Progenitor cell of endocrine pancreas (in vitro differentiated cells): Measurements from ENCODE around the gene CLCN7. TPM values are rescaled to one million over a fixed set of nuclear protein-coding genes. Genes with fewer than 3 reads are reported as not detected.

ENCODE experiments used
- DNase-seq: peaks from one replicate; pipeline ENCODE4 v3.0.0; 2021; ENCODE audit warnings: low spot score; ENCODE audit not compliant: unreplicated experiment
- H3K27ac Mint-ChIP-seq: 2 replicates; pipeline ENCODE4 v1.8.0; 2021; ENCODE audit warnings: mild to moderate bottlenecking, moderate library complexity, mixed read lengths
- H3K27me3 Mint-ChIP-seq: 2 replicates; pipeline ENCODE4 v1.8.0; 2021; ENCODE audit warnings: mixed read lengths
- H3K36me3 Mint-ChIP-seq: 2 replicates; pipeline ENCODE4 v1.8.0; 2022; ENCODE audit warnings: mixed read lengths; ENCODE audit not compliant: insufficient read depth
- H3K4me1 Mint-ChIP-seq: 2 replicates; pipeline ENCODE4 v1.8.0; 2021; ENCODE audit warnings: low read depth, mixed read lengths
- H3K4me3 Mint-ChIP-seq: 2 replicates; pipeline ENCODE4 v1.8.0; 2021; ENCODE audit warnings: low read depth, mild to moderate bottlenecking, moderate library complexity, mixed read lengths
- H3K9me3 Mint-ChIP-seq: 2 replicates; pipeline ENCODE4 v1.8.0; 2021; ENCODE audit warnings: low read depth, mixed read lengths
- CTCF ChIP-seq: fragments of 200-600 bp; sonication (generic); IDR thresholded peaks from one replicate; pipeline ENCODE4 v1.5.0; 2021; ENCODE audit warnings: antibody characterized with exemption, mild to moderate bottlenecking; ENCODE audit not compliant: unreplicated experiment
- total RNA-seq: library from RNA; stranded (reverse); gene quantifications from 2 replicates; pipeline ENCODE4 v1.2.1, GENCODE V29; 2021

Gene CLCN7
- total RNA-seq, 1 donor from 2014 or later: 89.4 TPM

DNA sequence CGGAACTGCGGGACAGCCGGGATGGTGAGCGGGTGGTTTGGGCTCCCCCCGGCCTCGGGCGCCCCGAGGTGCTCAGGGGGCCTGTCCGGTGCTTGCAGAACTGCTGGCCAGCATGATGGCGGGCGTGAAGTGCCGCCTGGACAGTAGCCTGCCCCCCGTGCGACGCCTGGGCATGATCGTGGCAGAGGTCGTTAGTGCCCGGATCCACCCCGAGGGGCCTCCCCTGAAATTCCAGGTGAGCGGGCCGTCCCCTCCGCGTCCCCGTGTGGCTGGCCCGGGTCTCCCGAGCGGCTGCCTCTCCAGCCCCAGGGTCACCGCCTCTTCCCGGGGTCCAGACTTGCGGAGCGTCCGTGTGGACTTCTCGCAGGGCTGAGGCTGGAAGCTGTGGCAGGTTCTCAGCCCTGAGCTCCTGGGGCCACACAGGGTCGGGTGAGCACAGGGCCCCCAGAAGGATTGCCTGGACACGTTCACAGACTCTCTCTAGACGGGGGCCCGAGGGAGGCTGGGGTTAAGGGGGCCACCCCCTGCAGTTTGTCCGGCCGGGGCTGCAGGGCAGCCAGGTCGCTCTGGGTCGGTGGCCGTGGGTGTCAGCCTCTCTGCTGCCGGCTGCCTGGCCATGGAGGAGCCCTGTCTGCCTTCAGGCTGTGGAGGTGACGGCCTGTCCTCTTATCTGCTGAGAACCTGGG lies 25.8 kb upstream of the CLCN7 start:
- no peak for DNase-seq
- Mint-ChIP-seq H3K27me3 (no peaks in the 10 kb centered on the region), H3K27ac (no peak overlapping the region), H3K4me3 (no peak overlapping the region), H3K9me3 (no peaks in the 10 kb centered on the region), H3K36me3 (peaks cover 11% of the 10 kb centered on the region), H3K4me1 (no peaks in the 10 kb centered on the region)
- no peak for TF ChIP-seq CTCF

- Mint-ChIP-seq H3K27me3 (no peaks in the 10 kb centered on the region), H3K4me3 (no peak overlapping the region), H3K36me3 (peaks cover 11% of the 10 kb centered on the region), H3K27ac (no peak overlapping the region), H3K4me1 (no peaks in the 10 kb centered on the region), H3K9me3 (no peaks in the 10 kb centered on the region)
- DNase-seq: no peak
- no peak for TF ChIP-seq CTCF
Observed at GRCh38 chr16:1499756-1500464, 25.1 kb upstream of the CLCN7 start.

GRCh38 chr16:1498899-1499676 lies 24.3 kb upstream of the CLCN7 start:
- no peak for TF ChIP-seq CTCF
- Mint-ChIP-seq H3K4me1 (no peaks in the 10 kb centered on the region), H3K27ac (no peak overlapping the region), H3K4me3 (no peak overlapping the region), H3K9me3 (no peaks in the 10 kb centered on the region), H3K27me3 (no peaks in the 10 kb centered on the region), H3K36me3 (peaks cover 11% of the 10 kb centered on the region)
- no peak for DNase-seq

GRCh38 chr16:1497014-1497598 lies 22.3 kb upstream of the CLCN7 start:
- H3K27ac Mint-ChIP-seq: no peak overlapping the region
- TF ChIP-seq CTCF: no peak
- H3K4me3 Mint-ChIP-seq: no peak overlapping the region
- H3K36me3 Mint-ChIP-seq: peaks cover 7% of the 10 kb centered on the region
- no peaks in the 10 kb centered on the region for H3K27me3 Mint-ChIP-seq
- no peaks in the 10 kb centered on the region for H3K9me3 Mint-ChIP-seq
- DNase-seq: no peak
- H3K4me1 Mint-ChIP-seq: peaks cover 9% of the 10 kb centered on the region

DNA sequence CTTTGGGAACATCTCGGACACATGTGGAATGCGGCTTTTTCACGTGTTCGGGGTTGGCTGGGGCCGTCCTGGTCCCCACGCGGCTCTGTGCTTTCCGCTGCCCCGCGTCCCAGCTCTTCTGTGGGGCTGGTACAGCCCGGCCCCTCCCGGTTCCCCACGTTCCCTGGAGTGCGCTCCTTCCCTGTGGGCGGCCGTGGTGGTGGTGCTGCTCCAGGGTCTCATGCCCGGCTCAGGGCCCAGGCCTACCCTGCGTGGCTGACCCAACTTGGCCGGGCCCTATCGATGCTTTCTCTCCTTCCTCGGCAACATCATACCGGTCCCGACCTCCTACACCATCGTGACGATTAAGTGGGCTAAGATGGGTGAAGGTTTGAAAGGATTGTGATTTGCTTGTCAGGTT lies 21.6 kb upstream of the CLCN7 start:
- Mint-ChIP-seq H3K27ac (no peak overlapping the region), H3K36me3 (peaks cover 4% of the 10 kb centered on the region), H3K9me3 (no peaks in the 10 kb centered on the region), H3K4me1 (peaks cover 9% of the 10 kb centered on the region), H3K4me3 (peak overlapping the region; percentile 11), H3K27me3 (no peaks in the 10 kb centered on the region)
- no peak for TF ChIP-seq CTCF
- no peak for DNase-seq
